HEK293 (cell line): ENCODE results near the gene SAP30L.

Source experiments
- CTCF ChIP-seq: fragments of 450-650 bp; formaldehyde crosslinking; IDR thresholded peaks from 2 replicates; pipeline ENCODE4 v1.5.1; 2016; ENCODE audit warnings: missing biosample characterization, missing genetic modification characterization
- ZEB2 ChIP-seq: fragments of 450-650 bp; formaldehyde crosslinking; IDR thresholded peaks from 2 replicates; pipeline ENCODE4 v1.5.1; 2016; ENCODE audit warnings: missing biosample characterization, missing genetic modification characterization
- ZFHX2 ChIP-seq: fragments of 450-650 bp; formaldehyde crosslinking; conservative IDR thresholded peaks from 2 replicates; pipeline ENCODE4 v1.5.1; 2016; ENCODE audit warnings: missing biosample characterization, missing genetic modification characterization
- ZNF121 ChIP-seq: fragments of 450-650 bp; formaldehyde crosslinking; IDR thresholded peaks from 2 replicates; pipeline ENCODE4 v1.5.1; 2016; ENCODE audit warnings: missing biosample characterization, missing genetic modification characterization
- ZNF24 ChIP-seq: fragments of 450-650 bp; formaldehyde crosslinking; IDR thresholded peaks from 2 replicates; pipeline ENCODE4 v1.5.1; 2016; ENCODE audit warnings: missing biosample characterization, missing genetic modification characterization
- ZNF600 ChIP-seq: fragments of 450-650 bp; formaldehyde crosslinking; IDR thresholded peaks from 2 replicates; pipeline ENCODE4 v1.5.1; 2016; ENCODE audit warnings: missing biosample characterization, missing genetic modification characterization
- ZNF629 ChIP-seq: fragments of 450-650 bp; formaldehyde crosslinking; IDR thresholded peaks from 2 replicates; pipeline ENCODE4 v1.5.1; 2017; ENCODE audit warnings: missing biosample characterization, missing genetic modification characterization

GRCh38 chr5:154410786-154411185, 35.0 kb upstream of the SAP30L start:
- TF ChIP-seq ZNF629 (tag by site-specific recombination): no peak
- no peak for TF ChIP-seq ZNF600 (tag by site-specific recombination)
- no peak for TF ChIP-seq CTCF (tag by site-specific recombination)
- no peak for TF ChIP-seq ZEB2
- no peak for TF ChIP-seq ZFHX2 (tag by site-specific recombination)
- no peak for TF ChIP-seq ZNF24 (tag by site-specific recombination)
- TF ChIP-seq ZNF121 (tag by site-specific recombination): no peak
